DOHH2 (cell line): ENCODE data around the gene CYBRD1.

ENCODE experiments used
- H3F3A ChIP-seq: fragments of 200-600 bp; sonication (generic), shearing (Covaris generic); 2 replicates; pipeline ENCODE4 v1.6.0; 2016; ENCODE audit warnings: antibody characterized with exemption, mild to moderate bottlenecking; ENCODE audit not compliant: control insufficient read depth, insufficient read depth
- H3K27ac ChIP-seq: fragments of 200-600 bp; sonication (generic); 2 replicates; pipeline ENCODE4 v1.5.1; 2014; ENCODE audit warnings: low read depth, mild to moderate bottlenecking, low read length, moderate library complexity
- H3K27me3 ChIP-seq: fragments of 200-600 bp; sonication (generic); 2 replicates; pipeline ENCODE4 v1.6.1; 2014; ENCODE audit warnings: mild to moderate bottlenecking, low read length, mixed read lengths; ENCODE audit not compliant: control insufficient read depth
- H3K36me3 ChIP-seq: fragments of 200-600 bp; sonication (generic); 2 replicates; pipeline ENCODE4 v1.6.1; 2014; ENCODE audit warnings: mild to moderate bottlenecking, low read length, moderate library complexity, mixed read lengths; ENCODE audit not compliant: control insufficient read depth
- H3K4me1 ChIP-seq: fragments of 200-600 bp; sonication (generic); 2 replicates; pipeline ENCODE4 v1.6.1; 2014; ENCODE audit warnings: mild to moderate bottlenecking, low read length, mixed read lengths; ENCODE audit not compliant: control insufficient read depth
- H3K4me2 ChIP-seq: fragments of 200-600 bp; sonication (generic); 2 replicates; pipeline ENCODE4 v1.6.0; 2014; ENCODE audit warnings: mild to moderate bottlenecking, low read length, moderate library complexity
- H3K4me3 ChIP-seq: fragments of 200-600 bp; sonication (generic); 2 replicates; pipeline ENCODE4 v1.5.1; 2014; ENCODE audit warnings: mild to moderate bottlenecking, low read length, mixed read lengths
- H3K79me2 ChIP-seq: fragments of 200-600 bp; sonication (generic); 2 replicates; pipeline ENCODE4 v1.6.1; 2014; ENCODE audit warnings: mild to moderate bottlenecking, low read length, mixed read lengths; ENCODE audit not compliant: control insufficient read depth
- H3K9me2 ChIP-seq: fragments of 200-600 bp; sonication (generic); replicated peaks from 2 replicates; pipeline ENCODE4 v1.6.1; 2014; ENCODE audit warnings: mild to moderate bottlenecking, low read length, mixed read lengths; ENCODE audit not compliant: control insufficient read depth
- H3K9me3 ChIP-seq: fragments of 200-600 bp; sonication (generic); 2 replicates; pipeline ENCODE4 v1.6.1; 2014; ENCODE audit warnings: antibody characterized with exemption, low read length, mixed read lengths; ENCODE audit not compliant: control insufficient read depth, insufficient read depth
- H4K20me1 ChIP-seq: fragments of 200-600 bp; sonication (generic); 2 replicates; pipeline ENCODE4 v1.6.0; 2014; ENCODE audit warnings: low read depth, mild to moderate bottlenecking, antibody characterized with exemption, low read length, moderate library complexity; ENCODE audit not compliant: control insufficient read depth, insufficient read depth
- EZH2phosphoT487 ChIP-seq: fragments of 200-600 bp; sonication (generic); IDR thresholded peaks from 2 replicates; pipeline ENCODE4 v1.6.1; 2017; ENCODE audit warnings: borderline replicate concordance, mild to moderate bottlenecking, antibody characterized with exemption, low read length, moderate library complexity, mixed read lengths
- TF ChIP-seq, protein P1 (sequence below): fragments of 200-600 bp; sonication (generic); IDR thresholded peaks from one replicate; pipeline ENCODE4 v1.5.1; 2014; ENCODE audit warnings: antibody characterized with exemption, mild to moderate bottlenecking, low read depth, low read length; ENCODE audit not compliant: poor library complexity, severe bottlenecking

The CYBRD1 gene

DNA sequence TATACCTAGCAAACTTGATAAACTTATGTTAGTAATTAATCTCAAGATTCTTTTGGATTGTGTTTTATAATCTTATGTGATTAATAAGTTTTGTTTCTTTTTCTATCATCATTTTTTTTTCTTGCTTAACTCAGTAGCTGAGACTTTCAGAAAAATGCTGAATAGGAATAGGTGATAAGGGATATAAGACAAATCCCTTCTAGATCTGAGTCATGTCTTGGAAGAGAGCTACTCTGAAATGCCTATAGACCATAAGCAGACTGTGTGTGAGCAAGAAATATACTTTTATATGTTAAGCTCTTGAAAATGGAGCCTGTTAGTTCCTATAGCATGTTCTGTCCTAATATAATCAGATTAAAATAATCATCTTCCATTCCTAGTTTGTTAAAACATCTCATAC lies 29.6 kb downstream of the CYBRD1 start:
- H3K9me3 ChIP-seq: no peaks in the 10 kb centered on the region
- peaks cover 16% of the 10 kb centered on the region for H3K27me3 ChIP-seq
- no peaks in the 10 kb centered on the region for H3K9me2 ChIP-seq
- H3F3A ChIP-seq: no peaks in the 10 kb centered on the region
- H3K27ac ChIP-seq: no peak overlapping the region
- no peak overlapping the region for H3K4me2 ChIP-seq
- no peak overlapping the region for H3K4me3 ChIP-seq
- H3K36me3 ChIP-seq: no peaks in the 10 kb centered on the region
- no peaks in the 10 kb centered on the region for H4K20me1 ChIP-seq
- TF ChIP-seq EZH2phosphoT487: no peak
- TF ChIP-seq, protein P1, sequence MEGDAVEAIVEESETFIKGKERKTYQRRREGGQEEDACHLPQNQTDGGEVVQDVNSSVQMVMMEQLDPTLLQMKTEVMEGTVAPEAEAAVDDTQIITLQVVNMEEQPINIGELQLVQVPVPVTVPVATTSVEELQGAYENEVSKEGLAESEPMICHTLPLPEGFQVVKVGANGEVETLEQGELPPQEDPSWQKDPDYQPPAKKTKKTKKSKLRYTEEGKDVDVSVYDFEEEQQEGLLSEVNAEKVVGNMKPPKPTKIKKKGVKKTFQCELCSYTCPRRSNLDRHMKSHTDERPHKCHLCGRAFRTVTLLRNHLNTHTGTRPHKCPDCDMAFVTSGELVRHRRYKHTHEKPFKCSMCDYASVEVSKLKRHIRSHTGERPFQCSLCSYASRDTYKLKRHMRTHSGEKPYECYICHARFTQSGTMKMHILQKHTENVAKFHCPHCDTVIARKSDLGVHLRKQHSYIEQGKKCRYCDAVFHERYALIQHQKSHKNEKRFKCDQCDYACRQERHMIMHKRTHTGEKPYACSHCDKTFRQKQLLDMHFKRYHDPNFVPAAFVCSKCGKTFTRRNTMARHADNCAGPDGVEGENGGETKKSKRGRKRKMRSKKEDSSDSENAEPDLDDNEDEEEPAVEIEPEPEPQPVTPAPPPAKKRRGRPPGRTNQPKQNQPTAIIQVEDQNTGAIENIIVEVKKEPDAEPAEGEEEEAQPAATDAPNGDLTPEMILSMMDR: no peak
- no peaks in the 10 kb centered on the region for H3K79me2 ChIP-seq
- H3K4me1 ChIP-seq: no peaks in the 10 kb centered on the region

DNA sequence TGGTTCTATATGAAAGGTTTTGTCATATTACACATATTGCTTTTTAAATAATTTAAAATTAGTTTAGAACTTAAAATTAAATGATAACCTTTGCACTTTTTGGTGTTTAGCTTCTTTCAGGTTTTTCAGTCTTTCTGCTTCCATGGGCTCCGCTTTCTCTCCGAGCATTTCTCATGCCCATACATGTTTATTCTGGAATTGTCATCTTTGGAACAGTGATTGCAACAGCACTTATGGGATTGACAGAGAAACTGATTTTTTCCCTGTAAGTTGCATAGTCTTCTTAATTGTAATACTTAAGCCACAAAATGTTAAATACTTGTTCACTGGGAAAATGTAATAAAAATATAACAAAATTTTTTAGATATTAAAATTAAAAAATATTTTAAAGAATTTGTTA lies 31.0 kb downstream of the CYBRD1 start:
- TF ChIP-seq, protein P1: no peak
- no peak for TF ChIP-seq EZH2phosphoT487
- H4K20me1 ChIP-seq: no peaks in the 10 kb centered on the region
- H3K36me3 ChIP-seq: no peaks in the 10 kb centered on the region
- H3K4me1 ChIP-seq: no peaks in the 10 kb centered on the region
- no peak overlapping the region for H3K4me2 ChIP-seq
- no peak overlapping the region for H3K27ac ChIP-seq
- H3K27me3 ChIP-seq: peaks cover 19% of the 10 kb centered on the region
- no peaks in the 10 kb centered on the region for H3K9me2 ChIP-seq
- no peaks in the 10 kb centered on the region for H3F3A ChIP-seq
- H3K79me2 ChIP-seq: no peaks in the 10 kb centered on the region
- no peaks in the 10 kb centered on the region for H3K9me3 ChIP-seq
- H3K4me3 ChIP-seq: no peak overlapping the region

DNA sequence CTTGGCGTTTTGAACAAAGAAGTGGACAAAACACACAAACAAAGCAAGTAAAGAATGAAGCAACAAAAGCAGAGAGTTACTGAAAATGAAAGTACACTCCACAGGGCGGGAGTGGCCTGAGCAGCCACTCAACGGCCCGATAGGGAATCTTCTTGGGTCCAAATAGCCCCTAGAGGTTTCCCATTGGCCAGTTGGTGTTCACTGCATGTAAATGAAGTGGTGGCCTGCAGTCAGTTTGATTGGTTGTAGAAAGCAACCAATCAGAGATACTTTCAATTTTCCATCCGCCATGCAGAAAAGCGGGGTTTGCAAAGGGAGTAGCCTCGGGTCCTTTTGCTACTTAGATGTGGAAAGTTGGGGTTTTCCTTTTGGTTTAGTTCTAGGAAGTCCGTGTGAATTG lies 31.6 kb downstream of the CYBRD1 start:
- H3K4me2 ChIP-seq: no peak overlapping the region

More for the DNA sequence above, 31.6 kb downstream of the CYBRD1 start:
- Histone ChIP-seq H3K27ac (no peak overlapping the region), H3K36me3 (no peaks in the 10 kb centered on the region), H3F3A (no peaks in the 10 kb centered on the region), H4K20me1 (no peaks in the 10 kb centered on the region), H3K4me1 (no peaks in the 10 kb centered on the region), H3K4me3 (no peak overlapping the region), H3K9me3 (no peaks in the 10 kb centered on the region), H3K79me2 (no peaks in the 10 kb centered on the region), H3K9me2 (no peaks in the 10 kb centered on the region), H3K27me3 (peaks cover 19% of the 10 kb centered on the region)
- TF ChIP-seq, protein P1: no peak
- no peak for TF ChIP-seq EZH2phosphoT487
